SJSA1 (cell line): ENCODE measurements around the gene CCDC106. TPM values are rescaled to one million over a fixed set of nuclear protein-coding genes. Genes with fewer than 3 reads are reported as not detected.

Experiments used
- DNase-seq, 2 experiments: peaks; one replicate each; pipeline ENCODE4 v3.0.0-alpha.2; 2015 to 2020; ENCODE audit warnings: low spot score in 2 of 2, low read depth in 1 of 2
- H3K27ac ChIP-seq: fragments of 250-450 bp; sonication (Bioruptor Pico); 2 replicates; pipeline ENCODE4 v1.5.1; 2020; ENCODE audit warnings: mild to moderate bottlenecking, moderate library complexity
- H3K27me3 ChIP-seq: fragments of 250-450 bp; sonication (Bioruptor Pico); replicated peaks from 2 replicates; pipeline ENCODE4 v1.5.1; 2020; ENCODE audit warnings: mild to moderate bottlenecking, moderate library complexity
- H3K36me3 ChIP-seq: fragments of 250-450 bp; sonication (Bioruptor Pico); 2 replicates; pipeline ENCODE4 v1.5.1; 2020; ENCODE audit warnings: mild to moderate bottlenecking
- H3K4me1 ChIP-seq: fragments of 250-450 bp; sonication (Bioruptor Pico); replicated peaks from 2 replicates; pipeline ENCODE4 v1.6.1; 2021; ENCODE audit warnings: mild to moderate bottlenecking
- H3K4me3 ChIP-seq: fragments of 250-450 bp; sonication (Bioruptor Pico); 2 replicates; pipeline ENCODE4 v1.5.1; 2020; ENCODE audit warnings: mild to moderate bottlenecking
- H3K9me3 ChIP-seq: fragments of 250-450 bp; sonication (Bioruptor Pico); replicated peaks from 2 replicates; pipeline ENCODE4 v1.5.1; 2020; ENCODE audit warnings: mild to moderate bottlenecking
- total RNA-seq: library from RNA; depleted of rRNA; stranded (reverse); fragments of >200 nt; shearing (Covaris generic); gene quantifications from 2 replicates; pipeline ENCODE4 v1.2.3, GENCODE V29; 2014; rRNA removed

Gene CCDC106
- total RNA-seq, 1 experiment from 2014 or later = 6.0 TPM

DNA sequence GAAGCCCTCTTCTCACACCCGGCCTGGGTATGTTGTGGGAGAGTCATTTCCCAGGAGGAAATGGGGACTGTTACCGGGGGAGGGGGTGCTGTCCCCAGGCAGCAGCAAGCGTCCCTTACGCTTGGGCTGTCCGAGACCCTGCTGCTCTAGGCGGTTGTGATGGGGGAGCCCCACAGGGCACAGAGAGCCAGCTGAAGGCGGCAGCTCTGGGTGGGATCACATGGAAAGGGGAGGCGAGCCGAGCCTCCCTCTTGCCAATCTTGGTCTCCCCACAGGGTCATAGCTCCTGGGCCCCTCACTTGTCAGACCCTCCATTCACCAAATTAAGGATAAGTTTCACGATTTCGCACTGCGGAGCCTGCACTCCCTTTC, 49.0 kb downstream of the CCDC106 start:
- no peaks in the 10 kb centered on the region for H3K4me1 ChIP-seq
- no peak overlapping the region for H3K4me3 ChIP-seq
- H3K9me3 ChIP-seq = no peaks in the 10 kb centered on the region
- H3K36me3 ChIP-seq = peaks cover 40% of the 10 kb centered on the region
- H3K27me3 ChIP-seq = no peaks in the 10 kb centered on the region
- DNase-seq = no peak
- H3K27ac ChIP-seq = no peak overlapping the region

- no peaks in the 10 kb centered on the region for H3K9me3 ChIP-seq
- H3K4me1 ChIP-seq = no peaks in the 10 kb centered on the region
- H3K27me3 ChIP-seq = no peaks in the 10 kb centered on the region
- H3K27ac ChIP-seq = no peak overlapping the region
- H3K36me3 ChIP-seq = peaks cover 38% of the 10 kb centered on the region
- no peak for DNase-seq
- H3K4me3 ChIP-seq = no peak overlapping the region
Observed at GRCh38 chr19:55697698-55698097, 49.7 kb downstream of the CCDC106 start.

- no peak for DNase-seq
- Histone ChIP-seq H3K4me1 (no peaks in the 10 kb centered on the region), H3K36me3 (peaks cover 33% of the 10 kb centered on the region), H3K4me3 (no peak overlapping the region), H3K27me3 (no peaks in the 10 kb centered on the region), H3K9me3 (no peaks in the 10 kb centered on the region), H3K27ac (no peak overlapping the region)
Observed at GRCh38 chr19:55698256-55698655, 50.2 kb downstream of the CCDC106 start.

- H3K4me3 ChIP-seq = no peak overlapping the region
- H3K4me1 ChIP-seq = no peaks in the 10 kb centered on the region
- no peaks in the 10 kb centered on the region for H3K27me3 ChIP-seq
- no peaks in the 10 kb centered on the region for H3K9me3 ChIP-seq
- DNase-seq = no peak
- no peak overlapping the region for H3K27ac ChIP-seq
- H3K36me3 ChIP-seq = peaks cover 26% of the 10 kb centered on the region
Observed at GRCh38 chr19:55699221-55699620, 51.2 kb downstream of the CCDC106 start.

DNA sequence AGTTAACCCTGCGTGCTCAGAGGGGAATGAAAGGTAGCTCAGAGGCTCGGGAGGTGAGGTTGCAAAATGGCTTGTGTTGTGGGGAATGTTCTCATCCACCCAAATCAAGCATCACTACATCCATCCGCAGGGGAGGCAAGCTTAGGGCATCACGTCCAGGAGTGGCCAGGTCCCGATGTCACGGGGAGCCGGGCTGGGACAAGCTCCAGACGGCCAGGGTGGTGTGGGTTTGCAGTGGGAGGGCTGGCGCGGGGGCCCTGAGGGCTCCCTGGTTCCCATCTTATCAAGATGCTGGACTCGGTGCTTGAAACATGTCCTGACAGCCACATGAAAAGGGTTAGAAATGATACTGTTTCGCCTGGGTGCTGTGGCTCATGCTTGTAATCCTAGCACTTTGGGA, 52.8 kb downstream of the CCDC106 start:
- Histone ChIP-seq H3K27ac (no peak overlapping the region), H3K4me3 (no peak overlapping the region), H3K36me3 (peaks cover 14% of the 10 kb centered on the region), H3K9me3 (no peaks in the 10 kb centered on the region), H3K27me3 (no peaks in the 10 kb centered on the region), H3K4me1 (no peaks in the 10 kb centered on the region)
- DNase-seq = no peak

- Histone ChIP-seq H3K36me3 (peaks cover 2% of the 10 kb centered on the region), H3K4me3 (no peak overlapping the region), H3K27ac (no peak overlapping the region), H3K4me1 (no peaks in the 10 kb centered on the region), H3K9me3 (no peaks in the 10 kb centered on the region), H3K27me3 (no peaks in the 10 kb centered on the region)
- DNase-seq = no peak
Observed at GRCh38 chr19:55702131-55702627, 54.2 kb downstream of the CCDC106 start.

Other genes with a start within 250 kb of the CCDC106 start
- gene UBE2S, start 240.4 kb upstream of the CCDC106 start, total RNA-seq = 509 and 518 TPM in 2 replicates
- gene SHISA7, start 204.9 kb upstream of the CCDC106 start, total RNA-seq = not detected in 2 replicates
- gene ISOC2, start 186.6 kb upstream of the CCDC106 start, total RNA-seq = 71.7 and 97.3 TPM in 2 replicates
- gene C19orf85, start 183.5 kb upstream of the CCDC106 start, total RNA-seq = not detected in 2 replicates
- 1.1 and 4.1 TPM in 2 replicates for gene ZNF628, start 171.6 kb upstream of the CCDC106 start, total RNA-seq
- gene NAT14, start 163.0 kb upstream of the CCDC106 start, total RNA-seq = 10.9 and 12.1 TPM in 2 replicates
- not detected in 2 replicates for gene SSC5D, start 159.8 kb upstream of the CCDC106 start, total RNA-seq
- not detected in 2 replicates for gene SBK2, start 111.1 kb upstream of the CCDC106 start, total RNA-seq
- gene SBK3, start 102.7 kb upstream of the CCDC106 start, total RNA-seq = 0.32 TPM in 1 of 2 replicates, not detected in the other
- 7.2 and 12.7 TPM in 2 replicates for gene ZNF579, start 67.4 kb upstream of the CCDC106 start, total RNA-seq
- 2.4 and 5.4 TPM in 2 replicates for gene FIZ1, start 48.7 kb upstream of the CCDC106 start, total RNA-seq
- gene ZNF524, start 47.9 kb upstream of the CCDC106 start, total RNA-seq = 3.8 and 15.5 TPM in 2 replicates
- 0.63 and 1.4 TPM in 2 replicates for gene ZNF865, start 42.6 kb upstream of the CCDC106 start, total RNA-seq
- 4.7 and 10.2 TPM in 2 replicates for gene ZNF784, start 23.6 kb upstream of the CCDC106 start, total RNA-seq
- 6.5 and 6.9 TPM in 2 replicates for gene ZNF580, start 7.2 kb upstream of the CCDC106 start, total RNA-seq
- gene ZNF581, start 4.6 kb upstream of the CCDC106 start, total RNA-seq = 5.5 and 10.1 TPM in 2 replicates
- gene U2AF2, start 6.8 kb downstream of the CCDC106 start, total RNA-seq = 137 and 183 TPM in 2 replicates
- gene EPN1, start 27.0 kb downstream of the CCDC106 start, total RNA-seq = 67.7 and 103 TPM in 2 replicates
- gene NLRP9, start 90.2 kb downstream of the CCDC106 start, total RNA-seq = not detected in 2 replicates
- not detected in 2 replicates for gene RFPL4A, start 110.9 kb downstream of the CCDC106 start, total RNA-seq
- gene RFPL4AL1, start 120.9 kb downstream of the CCDC106 start, total RNA-seq = not detected in 2 replicates
- not detected in 2 replicates for gene NLRP11, start 183.8 kb downstream of the CCDC106 start, total RNA-seq
- not detected in 2 replicates for gene NLRP4, start 188.3 kb downstream of the CCDC106 start, total RNA-seq